IMR-90 (cell line): ENCODE data around the gene PRMT7.

Experiments used
- CEBPB ChIP-seq: IDR thresholded peaks from 2 replicates; pipeline ENCODE4 v1.6.1; 2012; ENCODE audit warnings: low read depth, low read length, improper control_type of control experiment
- MAFK ChIP-seq: IDR thresholded peaks from 2 replicates; pipeline ENCODE4 v1.6.1; 2012; ENCODE audit warnings: low read depth, low read length, improper control_type of control experiment
- POLR2A ChIP-seq: IDR thresholded peaks from 2 replicates; pipeline ENCODE4 v1.6.1; 2012; ENCODE audit warnings: mild to moderate bottlenecking, low read depth, low read length
- RAD21 ChIP-seq: IDR thresholded peaks from 2 replicates; pipeline ENCODE4 v1.6.1; 2012; ENCODE audit warnings: low read length, improper control_type of control experiment
- TF ChIP-seq, protein P1 (sequence below): conservative IDR thresholded peaks from 2 replicates; pipeline ENCODE4 v1.5.1; 2012; ENCODE audit warnings: mild to moderate bottlenecking, low read depth, low read length, improper control_type of control experiment

DNA sequence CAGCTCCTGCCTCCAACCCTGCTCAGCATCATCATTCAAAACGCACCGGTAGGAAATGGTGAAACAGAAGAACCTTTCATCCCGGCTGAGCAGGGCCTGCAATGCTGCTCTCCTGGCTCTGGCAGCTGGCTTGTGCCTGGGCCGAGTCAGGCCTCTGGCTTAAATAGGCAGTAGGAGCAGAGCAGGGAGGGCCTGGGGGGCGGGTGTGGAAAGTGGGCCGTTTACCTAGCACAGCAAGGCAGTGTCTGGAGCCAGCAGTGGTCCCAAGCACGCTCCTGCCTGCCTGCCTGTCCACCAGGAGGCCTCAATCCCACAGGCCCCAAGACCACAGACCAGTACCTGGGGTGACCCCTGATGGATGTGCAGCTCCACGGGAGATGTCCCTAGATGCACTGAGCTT lies 78.2 kb downstream of the PRMT7 start:
- TF ChIP-seq, protein P1, sequence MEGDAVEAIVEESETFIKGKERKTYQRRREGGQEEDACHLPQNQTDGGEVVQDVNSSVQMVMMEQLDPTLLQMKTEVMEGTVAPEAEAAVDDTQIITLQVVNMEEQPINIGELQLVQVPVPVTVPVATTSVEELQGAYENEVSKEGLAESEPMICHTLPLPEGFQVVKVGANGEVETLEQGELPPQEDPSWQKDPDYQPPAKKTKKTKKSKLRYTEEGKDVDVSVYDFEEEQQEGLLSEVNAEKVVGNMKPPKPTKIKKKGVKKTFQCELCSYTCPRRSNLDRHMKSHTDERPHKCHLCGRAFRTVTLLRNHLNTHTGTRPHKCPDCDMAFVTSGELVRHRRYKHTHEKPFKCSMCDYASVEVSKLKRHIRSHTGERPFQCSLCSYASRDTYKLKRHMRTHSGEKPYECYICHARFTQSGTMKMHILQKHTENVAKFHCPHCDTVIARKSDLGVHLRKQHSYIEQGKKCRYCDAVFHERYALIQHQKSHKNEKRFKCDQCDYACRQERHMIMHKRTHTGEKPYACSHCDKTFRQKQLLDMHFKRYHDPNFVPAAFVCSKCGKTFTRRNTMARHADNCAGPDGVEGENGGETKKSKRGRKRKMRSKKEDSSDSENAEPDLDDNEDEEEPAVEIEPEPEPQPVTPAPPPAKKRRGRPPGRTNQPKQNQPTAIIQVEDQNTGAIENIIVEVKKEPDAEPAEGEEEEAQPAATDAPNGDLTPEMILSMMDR: no peak
- no peak for TF ChIP-seq CEBPB
- no peak for TF ChIP-seq RAD21
- TF ChIP-seq POLR2A: no peak
- no peak for TF ChIP-seq MAFK
